ENCODE data around the gene CCDC134. TPM values are rescaled to one million over a fixed set of nuclear protein-coding genes. Genes with fewer than 3 reads are reported as not detected.

CCDC134 gene
- 18.4 and 20.1 TPM in 2 replicates for total RNA-seq (2022)
- percentile 56 among the genes with signal in this experiment for Bru-seq, nascent RNA
- BruChase-seq, experiment 1, labeled RNA remaining after a 6-hour chase, result percentile 62 among the genes with signal in this experiment
- BruChase-seq, experiment 2, labeled RNA remaining after a 2-hour chase, result percentile 63 among the genes with signal in this experiment
- long read RNA-seq, transcript CCDC134-201 (7 exons, 1,270 nt), result major isoform, 10 of 14 reads
- long read RNA-seq, partial matches to known transcripts, result 0 of 14 reads
- long read RNA-seq, other reads (novel, unspliced or antisense), result 4 of 14 reads

GRCh38 chr22:41800348-41801146 is at the start of gene CCDC134:
CCDC134 (plus strand) TSS chr22:41800679; CDS start chr22:41808891, 8,212 bp downstream.
- CTCF ChIA-PET, result interaction anchor here (0.5 to 3.1 kb wide), 14 partner anchors 9 to 180 kb away, joined by 3 to 23 read pairs (median 5); partner anchors contain the start of genes CENPM and SREBF2
- TF ChIP-seq, protein P1, sequence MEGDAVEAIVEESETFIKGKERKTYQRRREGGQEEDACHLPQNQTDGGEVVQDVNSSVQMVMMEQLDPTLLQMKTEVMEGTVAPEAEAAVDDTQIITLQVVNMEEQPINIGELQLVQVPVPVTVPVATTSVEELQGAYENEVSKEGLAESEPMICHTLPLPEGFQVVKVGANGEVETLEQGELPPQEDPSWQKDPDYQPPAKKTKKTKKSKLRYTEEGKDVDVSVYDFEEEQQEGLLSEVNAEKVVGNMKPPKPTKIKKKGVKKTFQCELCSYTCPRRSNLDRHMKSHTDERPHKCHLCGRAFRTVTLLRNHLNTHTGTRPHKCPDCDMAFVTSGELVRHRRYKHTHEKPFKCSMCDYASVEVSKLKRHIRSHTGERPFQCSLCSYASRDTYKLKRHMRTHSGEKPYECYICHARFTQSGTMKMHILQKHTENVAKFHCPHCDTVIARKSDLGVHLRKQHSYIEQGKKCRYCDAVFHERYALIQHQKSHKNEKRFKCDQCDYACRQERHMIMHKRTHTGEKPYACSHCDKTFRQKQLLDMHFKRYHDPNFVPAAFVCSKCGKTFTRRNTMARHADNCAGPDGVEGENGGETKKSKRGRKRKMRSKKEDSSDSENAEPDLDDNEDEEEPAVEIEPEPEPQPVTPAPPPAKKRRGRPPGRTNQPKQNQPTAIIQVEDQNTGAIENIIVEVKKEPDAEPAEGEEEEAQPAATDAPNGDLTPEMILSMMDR (IDR thresholded peaks at IDR 0.05; ENCODE audit: unreplicated experiment), result no peak
- BruUV-seq (replicated peaks), result TSS peak; percentile 71
- Mint-ChIP-seq H3K4me3 (ENCODE audit: low read depth, unreplicated experiment) (peak within 1 kb of the TSS; percentile 80), H3K27ac (ENCODE audit: unreplicated experiment) (peak within 1 kb of the TSS; percentile 37), H3K9me3 (ENCODE audit: low read depth, unreplicated experiment) (no peaks in the 10 kb centered on the region), H3K27me3 (ENCODE audit: unreplicated experiment) (no peaks in the 10 kb centered on the region), H3K4me1 (ENCODE audit: low read depth, unreplicated experiment) (peaks cover 11% of the 10 kb centered on the region), H3K36me3 (ENCODE audit: insufficient read depth, unreplicated experiment) (peaks cover 15% of the 10 kb centered on the region)
- DNase-seq, result peak; percentile 91
- intact Hi-C loops (cut with micrococcal nuclease; ENCODE audit: unreplicated experiment), result no loop called here

DNA sequence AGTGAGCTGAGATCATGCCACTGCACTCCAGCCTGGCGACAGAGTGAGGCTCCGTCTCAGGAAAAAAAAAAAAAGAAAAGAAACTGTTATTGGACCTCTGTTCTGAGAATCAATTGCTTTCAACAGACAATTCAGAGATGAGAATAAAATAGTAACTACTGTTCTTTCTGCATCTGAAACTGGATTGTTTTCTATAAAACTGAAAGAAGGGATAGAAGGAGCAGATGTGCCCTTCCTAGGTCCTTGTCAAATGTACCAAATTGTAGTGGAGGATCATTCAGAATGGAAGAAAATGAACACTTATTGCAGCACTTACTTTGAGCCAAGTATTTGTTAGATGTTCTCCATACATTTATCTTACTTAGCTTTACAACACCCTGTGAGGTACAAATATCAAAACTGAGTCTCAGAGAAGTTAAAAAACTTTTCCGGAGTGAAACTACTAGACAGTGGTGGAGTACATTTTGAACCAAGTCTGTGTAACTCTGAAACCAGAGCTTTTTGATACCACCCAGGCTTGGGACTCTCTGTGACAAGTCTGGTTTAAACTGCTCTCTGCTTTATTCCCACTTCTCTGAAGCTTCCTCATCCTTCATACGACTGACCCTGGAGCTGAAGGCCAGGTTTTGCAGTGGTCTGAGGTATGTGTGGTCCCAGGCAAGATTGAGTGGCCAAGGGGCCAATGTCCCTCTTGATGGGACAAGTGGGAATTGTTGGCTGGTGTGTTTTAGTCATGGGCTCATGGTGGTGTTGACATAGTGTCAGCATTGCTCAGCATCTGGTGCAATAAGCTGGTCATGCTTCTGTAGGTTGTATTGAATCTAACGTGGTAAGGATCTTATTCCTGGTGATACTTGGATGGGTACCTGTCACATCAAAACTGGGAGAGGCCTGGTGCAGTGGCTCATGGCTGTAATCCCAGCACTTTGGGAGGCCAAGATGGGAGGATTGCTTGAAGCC is 48.2 kb upstream of the CCDC134 start:
- BruUV-seq (replicated peaks), result no TSS peak
- H3K9me3 Mint-ChIP-seq (ENCODE audit: low read depth, unreplicated experiment), result no peaks in the 10 kb centered on the region
- H3K27ac Mint-ChIP-seq (ENCODE audit: unreplicated experiment), result no peak overlapping the region
- no peaks in the 10 kb centered on the region for H3K4me1 Mint-ChIP-seq (ENCODE audit: low read depth, unreplicated experiment)
- CTCF ChIA-PET, result interaction anchor here (0.6 to 0.7 kb wide), 3 partner anchors 95 to 915 kb away, joined by 3 read pairs; no protein-coding TSS in a partner anchor
- H3K4me3 Mint-ChIP-seq (ENCODE audit: low read depth, unreplicated experiment), result no peak overlapping the region
- intact Hi-C loops (cut with micrococcal nuclease; ENCODE audit: unreplicated experiment), result no loop called here
- no peak for DNase-seq
- no peaks in the 10 kb centered on the region for H3K36me3 Mint-ChIP-seq (ENCODE audit: insufficient read depth, unreplicated experiment)
- peaks cover 35% of the 10 kb centered on the region for H3K27me3 Mint-ChIP-seq (ENCODE audit: unreplicated experiment)
- TF ChIP-seq, protein P1 (IDR thresholded peaks at IDR 0.05; ENCODE audit: unreplicated experiment), result no peak

- Mint-ChIP-seq H3K27ac (ENCODE audit: unreplicated experiment) (no peak overlapping the region), H3K4me3 (ENCODE audit: low read depth, unreplicated experiment) (no peak overlapping the region), H3K36me3 (ENCODE audit: insufficient read depth, unreplicated experiment) (no peaks in the 10 kb centered on the region), H3K4me1 (ENCODE audit: low read depth, unreplicated experiment) (no peaks in the 10 kb centered on the region), H3K27me3 (ENCODE audit: unreplicated experiment) (peaks cover 37% of the 10 kb centered on the region), H3K9me3 (ENCODE audit: low read depth, unreplicated experiment) (no peaks in the 10 kb centered on the region)
- no TSS peak for BruUV-seq (replicated peaks)
- DNase-seq, result no peak
- TF ChIP-seq, protein P1 (IDR thresholded peaks at IDR 0.05; ENCODE audit: unreplicated experiment), result no peak
- intact Hi-C loops (cut with micrococcal nuclease; ENCODE audit: unreplicated experiment), result no loop called here
- CTCF ChIA-PET, result no interaction called here
Measured at GRCh38 chr22:41753984-41754383, 46.5 kb upstream of the CCDC134 start.

- H3K4me3 Mint-ChIP-seq (ENCODE audit: low read depth, unreplicated experiment), result no peak overlapping the region
- no TSS peak for BruUV-seq (replicated peaks)
- peaks cover 14% of the 10 kb centered on the region for H3K27me3 Mint-ChIP-seq (ENCODE audit: unreplicated experiment)
- no peaks in the 10 kb centered on the region for H3K9me3 Mint-ChIP-seq (ENCODE audit: low read depth, unreplicated experiment)
- no peak for DNase-seq
- intact Hi-C loops (cut with micrococcal nuclease; ENCODE audit: unreplicated experiment), result no loop called here
- no peak overlapping the region for H3K27ac Mint-ChIP-seq (ENCODE audit: unreplicated experiment)
- no peaks in the 10 kb centered on the region for H3K36me3 Mint-ChIP-seq (ENCODE audit: insufficient read depth, unreplicated experiment)
- TF ChIP-seq, protein P1 (IDR thresholded peaks at IDR 0.05; ENCODE audit: unreplicated experiment), result no peak
- H3K4me1 Mint-ChIP-seq (ENCODE audit: low read depth, unreplicated experiment), result no peaks in the 10 kb centered on the region
- CTCF ChIA-PET, result no interaction called here
Measured at GRCh38 chr22:41757502-41757901, 43.0 kb upstream of the CCDC134 start.
